ENCODE measurements around the gene RSU1. TPM values are rescaled to one million over a fixed set of nuclear protein-coding genes. Genes with fewer than 3 reads are reported as not detected.

The RSU1 gene
- total RNA-seq, 1 experiment from 2014 or later: 134 TPM

- no peak for DNase-seq (ENCODE audit: low read depth in 1 of 2, low spot score in 2 of 2)
- peaks cover 12% of the 10 kb centered on the region; the same call in 1 of the 2 replicates for H3K36me3 ChIP-seq
- no peak overlapping the region for H3K4me3 ChIP-seq
- no peaks in the 10 kb centered on the region for H3K4me1 ChIP-seq (replicated peaks)
- no peaks in the 10 kb centered on the region for H3K27me3 ChIP-seq (replicated peaks)
- no peak overlapping the region for H3K27ac ChIP-seq
- H3K9me3 ChIP-seq (replicated peaks): no peaks in the 10 kb centered on the region
Measured at GRCh38 chr10:16689227-16689626, 128.0 kb downstream of the RSU1 start.

- peaks cover 4% of the 10 kb centered on the region; the same call in 1 of the 2 replicates for H3K36me3 ChIP-seq
- H3K27me3 ChIP-seq (replicated peaks): no peaks in the 10 kb centered on the region
- H3K4me1 ChIP-seq (replicated peaks): no peaks in the 10 kb centered on the region
- no peak overlapping the region for H3K4me3 ChIP-seq
- no peaks in the 10 kb centered on the region for H3K9me3 ChIP-seq (replicated peaks)
- DNase-seq (ENCODE audit: low read depth in 1 of 2, low spot score in 2 of 2): no peak
- H3K27ac ChIP-seq: no peak overlapping the region
Measured at GRCh38 chr10:16686054-16686902, 130.9 kb downstream of the RSU1 start.

GRCh38 chr10:16685551-16685950 lies 131.7 kb downstream of the RSU1 start:
- peaks cover 4% of the 10 kb centered on the region; the same call in 1 of the 2 replicates for H3K36me3 ChIP-seq
- DNase-seq (ENCODE audit: low read depth in 1 of 2, low spot score in 2 of 2): no peak
- H3K4me1 ChIP-seq (replicated peaks): no peaks in the 10 kb centered on the region
- no peaks in the 10 kb centered on the region for H3K9me3 ChIP-seq (replicated peaks)
- H3K4me3 ChIP-seq: no peak overlapping the region
- H3K27me3 ChIP-seq (replicated peaks): no peaks in the 10 kb centered on the region
- no peak overlapping the region for H3K27ac ChIP-seq

GRCh38 chr10:16681521-16681920 lies 135.7 kb downstream of the RSU1 start:
- Histone ChIP-seq H3K4me3 (no peak overlapping the region), H3K36me3 (no peaks in the 10 kb centered on the region; the same call in 1 of the 2 replicates)

GRCh38 chr10:16679511-16679910 lies 137.7 kb downstream of the RSU1 start:
- no peak for DNase-seq (ENCODE audit: low read depth in 1 of 2, low spot score in 2 of 2)
- no peaks in the 10 kb centered on the region for H3K9me3 ChIP-seq (replicated peaks)
- no peaks in the 10 kb centered on the region for H3K4me1 ChIP-seq (replicated peaks)
- H3K27ac ChIP-seq: no peak overlapping the region
- H3K36me3 ChIP-seq: no peaks in the 10 kb centered on the region; the same call in 1 of the 2 replicates
- no peak overlapping the region for H3K4me3 ChIP-seq
- no peaks in the 10 kb centered on the region for H3K27me3 ChIP-seq (replicated peaks)

More at GRCh38 chr10:16681521-16681920, 135.7 kb downstream of the RSU1 start:
- no peaks in the 10 kb centered on the region for H3K4me1 ChIP-seq (replicated peaks)
- DNase-seq (ENCODE audit: low read depth in 1 of 2, low spot score in 2 of 2): no peak
- H3K27ac ChIP-seq: no peak overlapping the region
- no peaks in the 10 kb centered on the region for H3K27me3 ChIP-seq (replicated peaks)
- H3K9me3 ChIP-seq (replicated peaks): no peaks in the 10 kb centered on the region

- Histone ChIP-seq H3K27ac (no peak overlapping the region), H3K27me3 (replicated peaks) (no peaks in the 10 kb centered on the region), H3K36me3 (no peaks in the 10 kb centered on the region), H3K4me3 (no peak overlapping the region), H3K9me3 (replicated peaks) (no peaks in the 10 kb centered on the region), H3K4me1 (replicated peaks) (no peaks in the 10 kb centered on the region)
- DNase-seq (ENCODE audit: low read depth in 1 of 2, low spot score in 2 of 2): no peak
Measured at GRCh38 chr10:16675334-16675733, 141.9 kb downstream of the RSU1 start.

- DNase-seq (ENCODE audit: low read depth in 1 of 2, low spot score in 2 of 2): no peak
- Histone ChIP-seq H3K27ac (no peak overlapping the region), H3K4me3 (no peak overlapping the region), H3K4me1 (replicated peaks) (no peaks in the 10 kb centered on the region), H3K27me3 (replicated peaks) (no peaks in the 10 kb centered on the region), H3K9me3 (replicated peaks) (no peaks in the 10 kb centered on the region), H3K36me3 (no peaks in the 10 kb centered on the region)
Measured at GRCh38 chr10:16674147-16674703, 143.0 kb downstream of the RSU1 start.

- Histone ChIP-seq H3K4me3 (no peak overlapping the region), H3K4me1 (replicated peaks) (no peaks in the 10 kb centered on the region), H3K36me3 (no peaks in the 10 kb centered on the region), H3K27ac (no peak overlapping the region), H3K27me3 (replicated peaks) (no peaks in the 10 kb centered on the region), H3K9me3 (replicated peaks) (no peaks in the 10 kb centered on the region)
- no peak for DNase-seq (ENCODE audit: low read depth in 1 of 2, low spot score in 2 of 2)
Measured at GRCh38 chr10:16673443-16673842, 143.8 kb downstream of the RSU1 start.

- Histone ChIP-seq H3K4me1 (replicated peaks) (no peaks in the 10 kb centered on the region), H3K4me3 (no peak overlapping the region), H3K27me3 (replicated peaks) (no peaks in the 10 kb centered on the region), H3K27ac (no peak overlapping the region), H3K36me3 (no peaks in the 10 kb centered on the region), H3K9me3 (replicated peaks) (no peaks in the 10 kb centered on the region)
- no peak for DNase-seq (ENCODE audit: low read depth in 1 of 2, low spot score in 2 of 2)
Measured at GRCh38 chr10:16663444-16663843, 153.8 kb downstream of the RSU1 start.

- Histone ChIP-seq H3K36me3 (no peaks in the 10 kb centered on the region), H3K4me3 (no peak overlapping the region), H3K27me3 (replicated peaks) (no peaks in the 10 kb centered on the region), H3K27ac (no peak overlapping the region), H3K9me3 (replicated peaks) (no peaks in the 10 kb centered on the region), H3K4me1 (replicated peaks) (no peaks in the 10 kb centered on the region)
- DNase-seq (ENCODE audit: low read depth in 1 of 2, low spot score in 2 of 2): no peak
Measured at GRCh38 chr10:16662923-16663322, 154.3 kb downstream of the RSU1 start.

GRCh38 chr10:16656895-16657294 lies 160.3 kb downstream of the RSU1 start:
- DNase-seq (ENCODE audit: low read depth in 1 of 2, low spot score in 2 of 2): no peak
- no peak overlapping the region for H3K4me3 ChIP-seq
- H3K27ac ChIP-seq: no peak overlapping the region
- no peaks in the 10 kb centered on the region for H3K27me3 ChIP-seq (replicated peaks)
- no peaks in the 10 kb centered on the region for H3K36me3 ChIP-seq
- no peaks in the 10 kb centered on the region for H3K4me1 ChIP-seq (replicated peaks)
- H3K9me3 ChIP-seq (replicated peaks): no peaks in the 10 kb centered on the region

- Histone ChIP-seq H3K36me3 (no peaks in the 10 kb centered on the region), H3K4me1 (replicated peaks) (no peaks in the 10 kb centered on the region), H3K27me3 (replicated peaks) (no peaks in the 10 kb centered on the region), H3K27ac (no peak overlapping the region), H3K9me3 (replicated peaks) (no peaks in the 10 kb centered on the region), H3K4me3 (no peak overlapping the region)
- no peak for DNase-seq (ENCODE audit: low read depth in 1 of 2, low spot score in 2 of 2)
Measured at GRCh38 chr10:16653224-16653623, 164.0 kb downstream of the RSU1 start.

- Histone ChIP-seq H3K27me3 (replicated peaks) (no peaks in the 10 kb centered on the region), H3K9me3 (replicated peaks) (no peaks in the 10 kb centered on the region), H3K36me3 (no peaks in the 10 kb centered on the region), H3K4me3 (no peak overlapping the region), H3K4me1 (replicated peaks) (no peaks in the 10 kb centered on the region), H3K27ac (no peak overlapping the region)
- no peak for DNase-seq (ENCODE audit: low read depth in 1 of 2, low spot score in 2 of 2)
Measured at GRCh38 chr10:16652154-16652553, 165.1 kb downstream of the RSU1 start.

GRCh38 chr10:16649757-16650156 lies 167.5 kb downstream of the RSU1 start:
- Histone ChIP-seq H3K4me1 (replicated peaks) (no peaks in the 10 kb centered on the region), H3K9me3 (replicated peaks) (no peaks in the 10 kb centered on the region), H3K27me3 (replicated peaks) (no peaks in the 10 kb centered on the region), H3K36me3 (no peaks in the 10 kb centered on the region), H3K4me3 (no peak overlapping the region), H3K27ac (no peak overlapping the region)
- DNase-seq (ENCODE audit: low read depth in 1 of 2, low spot score in 2 of 2): no peak

Data from SJSA1 (cell line).